ENCODE results near the gene KAZN. TPM values are rescaled to one million over a fixed set of nuclear protein-coding genes. Genes with fewer than 3 reads are reported as not detected.

The KAZN gene
- total and polyA plus RNA-seq, 2 of the 8 experiments (the other 6 are each of a cell fraction or from before 2014, with no cell fraction given) = 3.7 to 11.8 TPM

- no peak for TF ChIP-seq CHD7 (IDR thresholded peaks at IDR 0.05; ENCODE audit: insufficient replicate concordance, low read length)
- no peak for TF ChIP-seq KDM1A (IDR thresholded peaks at IDR 0.05; ENCODE audit: borderline replicate concordance, low read length)
- TF ChIP-seq YY1 (IDR thresholded peaks at IDR 0.05; ENCODE audit: low read depth, low read length) = no peak
- TF ChIP-seq CBX8 (IDR thresholded peaks at IDR 0.05; ENCODE audit: borderline replicate concordance, low read depth, low read length) = no peak
- no peak for TF ChIP-seq SRF (IDR thresholded peaks at IDR 0.05; ENCODE audit: low read depth, low read length)
- TF ChIP-seq PHF8 (conservative IDR thresholded peaks at IDR 0.05; ENCODE audit: low read depth, low read length) = no peak
- TF ChIP-seq SP2 (IDR thresholded peaks at IDR 0.05; ENCODE audit: low read length) = no peak
- TF ChIP-seq SIX5 (IDR thresholded peaks at IDR 0.05; ENCODE audit: low read depth, low read length) = no peak
These were observed 478.3 kb downstream of the KAZN start (continued) for GRCh38 chr1:15076807-15077206.
